Coronary artery (tissue), 2 donors: ENCODE results near the gene VSIR.

Experiments used
- DNase-seq: peaks from one replicate; pipeline ENCODE4 v3.0.0-alpha.2; 2017; ENCODE audit warnings: low spot score
- H3K27ac ChIP-seq, 2 donors: fragments of 200-600 bp; sonication (generic); one replicate each; pipeline ENCODE4 v1.5.1; 2016 to 2019
- H3K4me3 ChIP-seq: fragments of 200-600 bp; sonication (generic); 2 replicates; pipeline ENCODE4 v1.5.1; 2016; ENCODE audit warnings: mild to moderate bottlenecking, moderate library complexity
- CTCF ChIP-seq: fragments of 200-600 bp; sonication (generic); IDR thresholded peaks from one replicate; pipeline ENCODE4 v1.5.1; 2019; ENCODE audit warnings: antibody characterized with exemption

VSIR gene

GRCh38 chr10:71745664-71746250 is 27.6 kb downstream of the VSIR start:
- no peak for DNase-seq
- H3K4me3 ChIP-seq: no peak overlapping the region
- peak overlapping the region in 1 of 2 donors; percentile 82 for H3K27ac ChIP-seq
- TF ChIP-seq CTCF: no peak

GRCh38 chr10:71744897-71745663 is 28.2 kb downstream of the VSIR start:
- H3K4me3 ChIP-seq: no peak overlapping the region
- DNase-seq: no peak
- no peak overlapping the region for H3K27ac ChIP-seq
- no peak for TF ChIP-seq CTCF

- TF ChIP-seq CTCF: no peak
- no peak for DNase-seq
- H3K4me3 ChIP-seq: no peak overlapping the region
- no peak overlapping the region for H3K27ac ChIP-seq
These were observed 29.5 kb downstream of the VSIR start for GRCh38 chr10:71743866-71744265.

- H3K27ac ChIP-seq: no peak overlapping the region
- DNase-seq: no peak
- no peak for TF ChIP-seq CTCF
- H3K4me3 ChIP-seq: no peak overlapping the region
These were observed 30.1 kb downstream of the VSIR start for GRCh38 chr10:71743089-71743838.

- no peak for TF ChIP-seq CTCF
- Histone ChIP-seq H3K27ac (no peak overlapping the region), H3K4me3 (no peak overlapping the region)
- DNase-seq: no peak
These were observed 30.8 kb downstream of the VSIR start for GRCh38 chr10:71742301-71743088.

- Histone ChIP-seq H3K27ac (no peak overlapping the region), H3K4me3 (no peak overlapping the region)
- no peak for TF ChIP-seq CTCF
- DNase-seq: no peak
These were observed 31.6 kb downstream of the VSIR start for GRCh38 chr10:71741671-71742070.
